Osteoblast (primary cell): ENCODE measurements around the gene DDN. TPM values are rescaled to one million over a fixed set of nuclear protein-coding genes. Genes with fewer than 3 reads are reported as not detected.

ENCODE experiments used
- DNase-seq: peaks from one replicate; pipeline ENCODE4 v3.0.0; 2011; ENCODE audit warnings: low spot score, mixed read lengths; ENCODE audit not compliant: insufficient read length; ENCODE audit errors: missing footprints
- H2AFZ ChIP-seq: 2 replicates; pipeline ENCODE4 v1.6.0; 2011; ENCODE audit warnings: mild to moderate bottlenecking, low read length
- H3K27ac ChIP-seq: 2 replicates; pipeline ENCODE4 v1.5.1; 2011; ENCODE audit warnings: mild to moderate bottlenecking, low read depth, low read length, moderate library complexity
- H3K27me3 ChIP-seq: 2 replicates; pipeline ENCODE4 v1.6.0; 2012; ENCODE audit warnings: mild to moderate bottlenecking, control low read depth, inconsistent platforms, low read length, moderate library complexity; ENCODE audit not compliant: insufficient read depth
- H3K36me3 ChIP-seq: 2 replicates; pipeline ENCODE4 v1.5.1; 2011; ENCODE audit warnings: mild to moderate bottlenecking, low read length, control low read depth, moderate library complexity; ENCODE audit not compliant: insufficient read depth
- H3K4me1 ChIP-seq: 2 replicates; pipeline ENCODE4 v1.5.1; 2011; ENCODE audit warnings: mild to moderate bottlenecking, low read length, control low read depth, moderate library complexity; ENCODE audit not compliant: insufficient read depth
- H3K4me2 ChIP-seq: 2 replicates; pipeline ENCODE4 v1.6.0; 2011; ENCODE audit warnings: mild to moderate bottlenecking, low read length; ENCODE audit not compliant: insufficient read depth
- H3K4me3 ChIP-seq: fragments of 200-600 bp; sonication (generic); 3 replicates; pipeline ENCODE4 v1.5.1; 2012; ENCODE audit warnings: mild to moderate bottlenecking, low read length, inconsistent platforms; ENCODE audit not compliant: insufficient read depth
- H3K79me2 ChIP-seq: 2 replicates; pipeline ENCODE4 v1.6.0; 2012; ENCODE audit warnings: mild to moderate bottlenecking, low read length, control low read depth, inconsistent platforms; ENCODE audit not compliant: insufficient read depth
- H3K9me3 ChIP-seq: 2 replicates; pipeline ENCODE4 v1.5.1; 2011; ENCODE audit warnings: low read depth, low read length, control low read depth
- H4K20me1 ChIP-seq: 2 replicates; pipeline ENCODE4 v1.6.0; 2012; ENCODE audit warnings: mild to moderate bottlenecking, low read length, control low read depth; ENCODE audit not compliant: insufficient read depth
- total RNA-seq: library from RNA; depleted of rRNA; stranded (reverse); fragments of >200 nt; gene quantifications from 2 replicates; pipeline ENCODE4 v1.2.3, GENCODE V29; 2012
- TF ChIP-seq, protein P1 (sequence below): IDR thresholded peaks from 2 replicates; pipeline ENCODE4 v1.5.1; 2011; ENCODE audit warnings: mild to moderate bottlenecking, low read depth, low read length, moderate library complexity; ENCODE audit errors: extremely low read depth

Gene DDN
- total RNA-seq, 1 donor: under 0.01 TPM

DNA sequence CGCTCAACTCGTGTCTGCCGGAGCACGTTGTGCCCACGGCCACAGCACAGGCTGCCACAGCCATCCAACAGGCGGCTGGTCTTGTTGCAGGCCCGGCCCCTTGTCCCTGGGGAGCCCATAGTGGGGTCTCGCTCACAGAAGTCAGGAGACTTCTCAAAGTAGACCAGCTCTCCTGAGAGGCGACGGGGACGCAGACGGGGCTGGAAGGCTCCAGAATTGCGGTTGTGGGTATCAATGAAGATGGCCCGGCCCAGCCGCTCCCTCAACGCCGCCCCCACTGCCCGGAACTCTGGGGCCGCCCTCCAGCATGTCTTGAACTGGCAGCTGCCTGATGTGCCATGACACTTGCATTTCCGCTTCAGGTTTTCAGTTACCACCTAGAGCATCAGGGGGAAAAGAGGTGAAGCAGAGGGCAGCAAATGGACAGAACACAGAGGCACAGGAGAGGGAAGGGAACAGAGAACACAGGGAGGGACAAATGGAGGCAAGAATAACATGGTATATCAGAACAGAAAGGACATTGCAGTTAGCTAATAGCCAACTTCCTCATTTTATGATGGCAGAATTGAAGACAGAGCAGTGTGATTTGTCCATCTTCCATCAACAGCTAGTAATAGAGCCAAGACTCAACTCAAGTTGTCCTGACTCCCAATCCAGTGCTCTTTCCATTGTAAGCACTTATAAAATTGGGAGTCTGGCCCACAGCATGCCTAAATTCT lies 32.8 kb downstream of the DDN start:
- DNase-seq: peak; percentile 64
- Histone ChIP-seq H3K4me3 (no peak overlapping the region), H3K9me3 (no peaks in the 10 kb centered on the region), H3K27me3 (peaks cover 33% of the 10 kb centered on the region), H3K4me2 (no peak overlapping the region), H2AFZ (no peak overlapping the region), H3K27ac (no peak overlapping the region), H3K79me2 (no peaks in the 10 kb centered on the region), H3K36me3 (no peaks in the 10 kb centered on the region), H4K20me1 (no peaks in the 10 kb centered on the region), H3K4me1 (peaks cover 14% of the 10 kb centered on the region)
- TF ChIP-seq, protein P1, sequence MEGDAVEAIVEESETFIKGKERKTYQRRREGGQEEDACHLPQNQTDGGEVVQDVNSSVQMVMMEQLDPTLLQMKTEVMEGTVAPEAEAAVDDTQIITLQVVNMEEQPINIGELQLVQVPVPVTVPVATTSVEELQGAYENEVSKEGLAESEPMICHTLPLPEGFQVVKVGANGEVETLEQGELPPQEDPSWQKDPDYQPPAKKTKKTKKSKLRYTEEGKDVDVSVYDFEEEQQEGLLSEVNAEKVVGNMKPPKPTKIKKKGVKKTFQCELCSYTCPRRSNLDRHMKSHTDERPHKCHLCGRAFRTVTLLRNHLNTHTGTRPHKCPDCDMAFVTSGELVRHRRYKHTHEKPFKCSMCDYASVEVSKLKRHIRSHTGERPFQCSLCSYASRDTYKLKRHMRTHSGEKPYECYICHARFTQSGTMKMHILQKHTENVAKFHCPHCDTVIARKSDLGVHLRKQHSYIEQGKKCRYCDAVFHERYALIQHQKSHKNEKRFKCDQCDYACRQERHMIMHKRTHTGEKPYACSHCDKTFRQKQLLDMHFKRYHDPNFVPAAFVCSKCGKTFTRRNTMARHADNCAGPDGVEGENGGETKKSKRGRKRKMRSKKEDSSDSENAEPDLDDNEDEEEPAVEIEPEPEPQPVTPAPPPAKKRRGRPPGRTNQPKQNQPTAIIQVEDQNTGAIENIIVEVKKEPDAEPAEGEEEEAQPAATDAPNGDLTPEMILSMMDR: no peak

DNA sequence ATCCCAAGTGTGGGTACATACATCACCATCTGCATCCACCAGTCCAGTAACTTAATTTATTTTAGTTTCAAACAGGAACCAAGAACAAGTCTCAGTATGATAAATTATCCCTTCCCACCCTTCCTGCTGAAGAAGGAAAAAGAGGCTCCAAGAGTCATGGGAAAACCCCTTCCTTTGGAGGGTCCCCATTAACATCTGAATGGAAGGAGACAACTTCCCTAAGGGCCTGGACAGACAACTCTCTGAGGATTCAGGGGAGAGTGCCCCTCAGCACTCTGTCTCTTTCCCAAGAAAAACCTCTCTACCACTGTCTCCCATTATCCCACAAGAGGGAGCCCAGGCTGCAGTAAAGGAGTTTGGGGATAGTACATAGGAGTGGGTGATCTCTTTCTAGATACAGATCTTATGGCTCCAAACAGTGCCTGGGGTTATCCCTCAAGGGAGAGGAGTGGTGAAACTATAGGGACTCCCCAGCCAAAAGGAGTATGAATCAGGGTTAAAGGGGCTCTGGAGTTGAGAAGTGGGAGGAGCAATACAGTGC lies 33.8 kb downstream of the DDN start:
- Histone ChIP-seq H2AFZ (no peak overlapping the region), H4K20me1 (no peaks in the 10 kb centered on the region), H3K4me2 (no peak overlapping the region), H3K36me3 (no peaks in the 10 kb centered on the region), H3K79me2 (no peaks in the 10 kb centered on the region), H3K27ac (no peak overlapping the region), H3K4me1 (peaks cover 12% of the 10 kb centered on the region), H3K9me3 (no peaks in the 10 kb centered on the region), H3K4me3 (no peak overlapping the region), H3K27me3 (peaks cover 24% of the 10 kb centered on the region)
- DNase-seq: peak; percentile 95
- TF ChIP-seq, protein P1: peak; percentile 60

DNA sequence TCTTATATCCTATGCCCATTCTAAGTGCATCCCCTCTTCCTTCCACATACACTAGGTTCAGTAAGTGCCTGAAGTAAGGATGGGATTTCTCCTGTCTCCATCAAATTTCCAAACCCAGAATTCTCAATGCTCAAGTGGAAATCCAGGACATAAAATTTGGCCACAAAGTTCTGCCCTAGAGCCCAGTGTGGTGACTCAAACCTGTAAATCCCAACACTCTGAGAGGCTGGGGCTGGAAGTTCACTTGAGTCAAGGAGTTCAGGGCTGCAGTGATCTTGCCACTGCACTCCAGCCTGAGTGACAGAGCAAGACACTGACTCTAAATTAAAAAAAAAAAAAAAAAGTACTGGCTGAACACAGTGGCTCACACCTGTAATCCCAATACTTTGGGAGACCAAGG lies 37.4 kb downstream of the DDN start:
- Histone ChIP-seq H3K79me2 (peaks cover 5% of the 10 kb centered on the region), H2AFZ (no peak overlapping the region), H3K36me3 (no peaks in the 10 kb centered on the region), H3K4me2 (no peak overlapping the region), H3K27ac (no peak overlapping the region), H3K4me1 (peaks cover 18% of the 10 kb centered on the region), H3K27me3 (peaks cover 8% of the 10 kb centered on the region), H3K9me3 (no peaks in the 10 kb centered on the region), H4K20me1 (no peaks in the 10 kb centered on the region), H3K4me3 (no peak overlapping the region)
- DNase-seq: no peak
- TF ChIP-seq, protein P1: no peak

DNA sequence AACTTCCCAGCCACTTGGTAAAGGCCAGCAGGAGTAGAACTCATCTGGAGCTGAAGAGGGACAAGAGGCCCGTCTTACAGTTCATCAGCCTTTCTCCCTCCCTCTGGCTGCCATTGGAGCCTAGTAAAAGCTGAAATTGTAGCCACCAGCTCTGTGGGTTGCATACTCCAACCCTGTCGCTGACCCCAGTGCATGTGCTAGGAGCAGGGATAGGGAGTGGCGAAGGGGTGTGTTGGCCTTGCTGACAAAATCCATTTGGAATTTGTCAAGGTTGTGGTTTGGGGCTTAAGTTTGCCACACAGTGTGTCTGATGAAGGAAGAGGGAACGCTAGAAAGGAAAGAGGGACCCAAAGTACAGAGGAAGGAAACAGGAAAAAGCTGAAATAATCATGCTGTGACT lies 37.8 kb downstream of the DDN start:
- peak; percentile 47 for DNase-seq
- H3K27me3 ChIP-seq: peaks cover 3% of the 10 kb centered on the region
- H3K79me2 ChIP-seq: peaks cover 10% of the 10 kb centered on the region
- peaks cover 18% of the 10 kb centered on the region for H3K4me1 ChIP-seq
- no peak overlapping the region for H3K27ac ChIP-seq
- no peak overlapping the region for H3K4me3 ChIP-seq
- no peaks in the 10 kb centered on the region for H3K36me3 ChIP-seq
- TF ChIP-seq, protein P1: no peak
- H4K20me1 ChIP-seq: no peaks in the 10 kb centered on the region
- H3K9me3 ChIP-seq: no peaks in the 10 kb centered on the region
- no peak overlapping the region for H3K4me2 ChIP-seq
- H2AFZ ChIP-seq: peak overlapping the region; percentile 7
